HUES6 (cell line): ENCODE measurements around the gene PROSER3.

Experiments used
- H3K27ac ChIP-seq: 2 replicates; pipeline ENCODE4 v1.7.0; 2013; ENCODE audit warnings: low read depth, mild to moderate bottlenecking, low read length, inconsistent platforms
- H3K27me3 ChIP-seq: 2 replicates; pipeline ENCODE4 v1.6.1; 2013; ENCODE audit warnings: low read length; ENCODE audit not compliant: control insufficient read depth, insufficient read depth
- H3K36me3 ChIP-seq: 2 replicates; pipeline ENCODE4 v1.6.1; 2013; ENCODE audit warnings: low read length; ENCODE audit not compliant: control insufficient read depth, insufficient read depth
- H3K4me1 ChIP-seq: 2 replicates; pipeline ENCODE4 v1.6.1; 2013; ENCODE audit warnings: low read length; ENCODE audit not compliant: control insufficient read depth, insufficient read depth
- H3K4me3 ChIP-seq: 2 replicates; pipeline ENCODE4 v1.5.1; 2013; ENCODE audit warnings: low read depth, low read length
- H3K9ac ChIP-seq: one replicate; pipeline ENCODE4 v1.6.1; 2013; ENCODE audit warnings: mild to moderate bottlenecking, low read length
- H3K9me3 ChIP-seq: 2 replicates; pipeline ENCODE4 v1.6.1; 2013; ENCODE audit warnings: low read depth, low read length; ENCODE audit not compliant: control insufficient read depth, insufficient read depth

Gene PROSER3

DNA sequence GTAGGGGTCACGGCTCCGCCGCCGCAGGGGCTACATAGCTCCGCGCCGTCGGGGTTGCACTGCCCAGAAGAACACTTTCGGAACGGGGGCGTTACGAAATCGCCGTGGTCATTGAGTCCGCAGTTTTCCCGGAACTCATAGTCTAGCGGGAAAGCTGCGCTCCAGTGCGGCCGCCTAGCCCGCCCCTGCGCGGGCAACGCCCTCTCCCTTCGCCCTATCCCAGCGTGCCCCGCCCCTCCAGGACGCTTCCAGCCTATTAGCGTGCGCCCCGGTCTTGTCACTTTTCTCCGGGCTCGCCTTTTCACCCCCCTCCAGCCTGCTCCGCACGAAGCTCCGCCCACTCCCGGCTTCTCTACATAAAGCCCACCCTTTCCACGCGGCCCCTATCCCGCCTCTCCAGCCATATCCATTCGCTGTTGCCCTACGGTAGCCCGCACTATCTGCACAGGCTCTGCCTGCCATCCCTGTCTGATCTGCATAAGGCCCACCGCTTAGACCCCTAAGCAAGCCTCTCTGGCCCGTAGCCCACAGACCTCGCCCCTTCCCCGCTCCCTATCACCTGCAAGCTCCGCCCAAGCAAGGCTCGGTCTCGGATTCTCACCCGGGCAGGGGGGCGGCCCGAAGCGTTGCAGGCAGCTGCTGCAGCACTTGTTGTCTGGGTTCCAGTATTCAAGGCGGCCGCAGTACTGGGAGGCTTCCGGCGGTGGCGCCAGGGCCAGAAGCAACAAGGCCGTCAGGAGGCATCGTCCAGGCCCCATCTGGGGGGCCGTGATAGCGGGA lies 17.4 kb upstream of the PROSER3 start:
- no peaks in the 10 kb centered on the region for H3K9me3 ChIP-seq
- H3K4me3 ChIP-seq: peak overlapping the region; percentile 81
- H3K4me1 ChIP-seq: peaks cover 6% of the 10 kb centered on the region
- H3K9ac ChIP-seq: peak overlapping the region; percentile 61
- no peak overlapping the region; the same call in 1 of the 2 replicates for H3K27ac ChIP-seq
- H3K27me3 ChIP-seq: no peaks in the 10 kb centered on the region
- peaks cover 29% of the 10 kb centered on the region for H3K36me3 ChIP-seq

DNA sequence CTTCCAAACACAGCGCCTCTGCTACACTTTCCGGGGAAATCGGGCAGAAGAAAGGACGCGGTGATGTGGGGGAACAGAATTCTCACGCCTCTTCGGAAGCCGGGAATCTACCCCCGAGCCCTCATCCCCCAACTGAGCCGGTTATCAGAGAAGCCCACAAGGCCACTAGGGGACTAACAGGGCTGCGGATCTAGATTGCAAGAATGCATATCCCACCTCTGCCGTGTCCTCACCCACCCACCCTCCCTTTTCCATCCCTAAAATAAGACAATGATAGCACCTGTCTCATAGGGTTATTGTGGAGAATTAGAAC lies 16.8 kb upstream of the PROSER3 start:
- Histone ChIP-seq H3K27me3 (no peaks in the 10 kb centered on the region), H3K4me1 (peaks cover 7% of the 10 kb centered on the region), H3K9me3 (no peaks in the 10 kb centered on the region), H3K27ac (no peak overlapping the region; the same call in 1 of the 2 replicates), H3K4me3 (peak overlapping the region; percentile 81), H3K9ac (peak overlapping the region; percentile 61), H3K36me3 (peaks cover 27% of the 10 kb centered on the region)

DNA sequence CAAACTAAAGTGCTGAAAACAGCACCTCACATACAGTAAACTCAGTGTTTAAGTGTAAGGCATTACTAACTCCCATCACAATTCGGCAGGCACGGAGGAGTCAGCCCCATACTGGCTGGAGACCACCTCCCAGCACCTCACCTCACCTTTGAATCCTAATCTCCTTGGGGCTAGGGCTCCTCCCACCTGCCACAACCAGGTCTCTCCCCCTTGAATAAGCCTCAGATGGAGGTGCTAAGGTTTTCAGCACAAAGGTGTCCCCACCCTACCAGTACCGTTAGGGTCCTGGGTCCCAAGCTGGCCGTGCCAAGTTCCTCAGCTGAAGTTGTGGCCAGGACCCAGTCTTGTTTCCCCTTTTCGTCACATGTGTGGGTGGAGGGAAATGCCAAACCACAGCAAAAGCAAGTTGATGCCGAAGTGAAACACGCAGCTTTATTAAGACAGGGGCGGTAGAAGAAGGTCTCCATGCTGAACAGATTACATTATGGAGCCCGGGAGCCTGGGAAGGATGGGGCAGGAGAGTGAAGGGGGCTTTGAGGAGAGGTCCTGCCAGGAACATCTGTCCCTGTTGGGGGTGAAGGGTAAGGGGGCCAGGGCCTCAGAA lies 15.8 kb upstream of the PROSER3 start, which contains the start of gene IGFLR1:
TSS of gene IGFLR1 (minus strand) at position 332 of the 604 bp plus-strand sequence. CDS start 1,272 bp downstream, outside the sequence.
- Histone ChIP-seq H3K9me3 (no peaks in the 10 kb centered on the region), H3K27me3 (no peaks in the 10 kb centered on the region), H3K27ac (no peak within 1 kb of the TSS), H3K4me1 (peaks cover 11% of the 10 kb centered on the region), H3K9ac (no peak within 1 kb of the TSS), H3K4me3 (peak within 1 kb of the TSS; percentile 81), H3K36me3 (peaks cover 18% of the 10 kb centered on the region)

DNA sequence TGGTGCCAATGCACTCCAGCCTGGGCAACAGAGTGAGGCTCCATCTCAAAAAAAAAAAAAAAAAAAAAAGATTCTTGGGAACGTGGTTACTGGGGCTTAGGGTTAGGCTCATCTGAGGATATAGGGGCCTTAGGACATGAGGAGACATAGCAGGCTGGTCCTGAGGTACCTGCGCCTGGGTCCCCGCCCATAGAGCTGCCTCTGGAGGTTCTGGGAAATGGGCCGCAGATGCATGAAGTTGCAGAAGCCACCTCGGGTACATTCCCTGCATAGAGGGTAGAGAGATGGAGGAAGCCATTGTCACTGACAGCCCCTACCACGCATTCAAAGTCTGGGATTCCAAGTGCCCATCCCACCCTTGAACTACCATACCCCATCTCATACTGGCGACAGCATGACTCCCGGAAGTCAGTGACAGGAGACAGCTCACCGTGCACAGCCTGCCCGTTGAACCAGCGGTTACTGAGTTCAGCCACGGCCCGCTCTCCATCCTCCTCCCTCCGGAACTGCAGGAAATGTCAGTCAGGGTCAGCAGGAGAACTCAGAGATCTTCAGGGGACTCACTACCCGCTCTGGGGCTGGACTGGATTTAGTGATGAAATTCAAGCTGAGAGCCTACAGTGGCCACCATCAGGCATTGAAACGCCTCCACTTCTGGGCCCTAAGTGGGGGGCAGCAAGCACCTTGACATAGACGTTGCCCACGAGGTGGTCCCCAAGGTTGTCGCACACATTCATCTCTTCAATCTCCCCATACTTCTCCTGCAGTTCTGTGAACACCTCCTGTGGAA lies 14.1 kb upstream of the PROSER3 start:
- Histone ChIP-seq H3K27me3 (no peaks in the 10 kb centered on the region), H3K27ac (no peak overlapping the region), H3K4me3 (peak overlapping the region; percentile 93), H3K9ac (peak overlapping the region; percentile 4), H3K4me1 (peaks cover 11% of the 10 kb centered on the region), H3K36me3 (0 out of 2 replicates have a peak, but pooled peaks cover 3% of the 10 kb centered on the region), H3K9me3 (no peaks in the 10 kb centered on the region)

DNA sequence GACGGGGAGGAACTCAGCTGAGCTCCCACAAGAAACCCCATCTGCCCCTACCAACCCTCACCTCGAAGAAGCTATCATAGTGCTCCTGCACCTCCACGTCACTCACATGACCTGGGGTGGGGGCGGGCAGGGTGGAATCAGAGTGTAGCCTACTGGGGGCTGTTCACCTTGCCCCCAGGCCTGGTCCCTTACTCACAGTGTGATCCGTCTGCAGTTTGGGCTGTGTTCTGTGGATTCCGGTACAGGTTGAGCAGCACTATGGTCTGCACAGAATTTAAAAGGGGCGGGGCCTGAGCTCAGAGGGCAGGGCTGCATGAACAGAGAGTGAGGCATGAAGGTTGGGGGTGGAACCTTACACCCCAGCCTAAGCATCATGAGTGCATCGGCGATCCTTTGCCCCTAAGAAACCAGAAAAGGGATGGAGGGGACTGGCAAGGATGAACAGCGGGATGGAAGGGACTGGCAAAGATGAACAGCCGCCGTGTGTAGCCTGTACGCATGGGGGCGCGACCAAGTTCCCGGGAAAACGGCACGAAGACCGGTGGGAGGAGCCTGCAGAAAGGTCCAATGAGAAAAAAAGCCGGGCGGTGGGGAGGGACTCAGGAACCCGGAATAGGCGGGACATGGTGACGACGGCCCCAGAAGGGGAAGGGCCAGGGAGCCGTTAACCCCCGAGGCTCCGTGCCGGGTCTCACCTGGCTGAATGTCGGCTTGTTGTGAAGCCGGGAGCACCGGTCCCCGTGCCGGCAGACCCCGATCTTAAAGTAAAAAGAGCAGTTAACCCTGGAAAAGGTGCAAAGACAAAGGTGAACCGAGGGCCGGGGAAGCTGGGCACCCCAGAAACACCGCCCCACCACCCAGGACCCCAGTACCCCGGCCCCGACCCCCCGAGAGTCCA lies 13.3 kb upstream of the PROSER3 start:
- Histone ChIP-seq H3K9ac (peak overlapping the region; percentile 73), H3K36me3 (no peaks in the 10 kb centered on the region), H3K9me3 (no peaks in the 10 kb centered on the region), H3K27ac (peak overlapping the region; percentile 97), H3K4me1 (peaks cover 14% of the 10 kb centered on the region), H3K27me3 (no peaks in the 10 kb centered on the region), H3K4me3 (peak overlapping the region; percentile 93)

DNA sequence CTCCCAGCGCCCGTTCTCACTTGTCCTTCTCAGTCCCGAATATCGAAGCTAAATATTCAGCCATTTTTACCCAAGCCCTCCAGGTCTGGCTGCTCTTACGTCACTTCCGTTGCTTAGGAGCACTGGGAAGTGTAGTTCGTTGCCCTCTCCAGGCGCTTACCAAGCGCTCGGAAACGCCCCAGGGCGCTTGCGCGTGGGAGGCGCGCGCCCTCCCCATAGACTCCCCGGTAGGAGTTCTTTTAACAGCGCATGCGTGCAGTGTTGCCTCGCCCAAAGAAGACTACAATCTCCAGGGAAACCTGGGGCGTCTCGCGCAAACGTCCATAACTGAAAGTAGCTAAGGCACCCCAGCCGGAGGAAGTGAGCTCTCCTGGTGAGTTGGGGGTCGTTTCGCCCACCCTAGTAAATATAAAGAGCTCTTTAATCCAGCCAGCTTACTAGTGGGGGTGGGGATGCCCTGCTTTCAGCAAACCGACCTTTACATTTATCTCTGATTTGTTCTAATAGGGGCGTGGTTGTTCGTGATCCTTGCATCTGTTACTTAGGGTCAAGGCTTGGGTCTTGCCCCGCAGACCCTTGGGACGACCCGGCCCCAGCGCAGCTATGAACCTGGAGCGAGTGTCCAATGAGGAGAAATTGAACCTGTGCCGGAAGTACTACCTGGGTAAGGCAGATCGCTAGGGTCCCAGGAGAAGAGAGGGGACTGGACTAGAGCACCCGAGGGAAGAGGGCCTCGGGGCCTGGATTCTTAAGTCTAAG lies 12.5 kb upstream of the PROSER3 start, which contains the start of the genes PSENEN and U2AF1L4:
TSS of gene PSENEN (plus strand) at position 324 of the 759 bp plus-strand sequence. CDS start at position 604, 280 bp downstream.
TSS of gene U2AF1L4 (minus strand) at position 91 of the 759 bp plus-strand sequence. CDS start at position 64, 27 bp downstream.
- H3K9ac ChIP-seq: peak within 1 kb of the TSS; percentile 76
- H3K27ac ChIP-seq: peak within 1 kb of the TSS; percentile 97
- peaks cover 14% of the 10 kb centered on the region for H3K4me1 ChIP-seq
- no peaks in the 10 kb centered on the region for H3K36me3 ChIP-seq
- H3K9me3 ChIP-seq: no peaks in the 10 kb centered on the region
- peak within 1 kb of the TSS; percentile 93 for H3K4me3 ChIP-seq
- H3K27me3 ChIP-seq: no peaks in the 10 kb centered on the region

DNA sequence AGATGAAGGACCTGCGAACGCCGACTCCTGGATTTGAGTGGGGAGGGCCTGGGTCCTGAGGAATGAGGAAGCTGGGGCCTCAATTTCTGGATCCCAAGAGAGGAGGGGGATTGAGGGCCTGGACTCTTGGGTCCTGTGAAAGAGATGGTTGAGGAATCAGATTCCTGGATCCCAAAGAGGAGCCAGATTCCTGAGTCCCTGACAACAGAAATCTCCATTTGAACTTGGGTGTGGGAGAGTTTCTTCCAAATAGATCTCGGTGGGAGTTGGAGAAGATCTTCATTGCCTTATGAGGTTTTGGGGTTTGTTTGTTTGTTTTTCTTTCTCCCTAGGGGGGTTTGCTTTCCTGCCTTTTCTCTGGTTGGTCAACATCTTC lies 11.9 kb upstream of the PROSER3 start:
- Histone ChIP-seq H3K9ac (peak overlapping the region; percentile 76), H3K9me3 (no peaks in the 10 kb centered on the region), H3K36me3 (no peaks in the 10 kb centered on the region), H3K27ac (0 out of 2 replicates have a peak overlapping the region, but pooled peaks have one; percentile 2), H3K27me3 (no peaks in the 10 kb centered on the region), H3K4me1 (peaks cover 14% of the 10 kb centered on the region), H3K4me3 (peak overlapping the region; percentile 93)

DNA sequence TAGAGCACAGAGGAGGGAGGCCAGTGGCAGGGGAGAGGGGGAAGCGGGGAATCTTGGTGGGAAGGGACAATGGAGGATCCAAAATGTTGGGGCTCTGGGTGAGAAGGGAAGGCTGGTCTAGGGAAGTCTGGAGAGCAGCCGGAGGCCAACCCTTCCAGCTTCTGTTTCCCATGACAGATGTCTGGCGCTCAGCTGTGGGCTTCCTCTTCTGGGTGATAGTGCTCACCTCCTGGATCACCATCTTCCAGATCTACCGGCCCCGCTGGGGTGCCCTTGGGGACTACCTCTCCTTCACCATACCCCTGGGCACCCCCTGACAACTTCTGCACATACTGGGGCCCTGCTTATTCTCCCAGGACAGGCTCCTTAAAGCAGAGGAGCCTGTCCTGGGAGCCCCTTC lies 11.4 kb upstream of the PROSER3 start:
- H3K4me3 ChIP-seq: peak overlapping the region; percentile 93
- H3K4me1 ChIP-seq: peaks cover 14% of the 10 kb centered on the region
- H3K9ac ChIP-seq: peak overlapping the region; percentile 76
- no peak overlapping the region for H3K27ac ChIP-seq
- no peaks in the 10 kb centered on the region for H3K9me3 ChIP-seq
- H3K36me3 ChIP-seq: no peaks in the 10 kb centered on the region
- H3K27me3 ChIP-seq: no peaks in the 10 kb centered on the region

DNA sequence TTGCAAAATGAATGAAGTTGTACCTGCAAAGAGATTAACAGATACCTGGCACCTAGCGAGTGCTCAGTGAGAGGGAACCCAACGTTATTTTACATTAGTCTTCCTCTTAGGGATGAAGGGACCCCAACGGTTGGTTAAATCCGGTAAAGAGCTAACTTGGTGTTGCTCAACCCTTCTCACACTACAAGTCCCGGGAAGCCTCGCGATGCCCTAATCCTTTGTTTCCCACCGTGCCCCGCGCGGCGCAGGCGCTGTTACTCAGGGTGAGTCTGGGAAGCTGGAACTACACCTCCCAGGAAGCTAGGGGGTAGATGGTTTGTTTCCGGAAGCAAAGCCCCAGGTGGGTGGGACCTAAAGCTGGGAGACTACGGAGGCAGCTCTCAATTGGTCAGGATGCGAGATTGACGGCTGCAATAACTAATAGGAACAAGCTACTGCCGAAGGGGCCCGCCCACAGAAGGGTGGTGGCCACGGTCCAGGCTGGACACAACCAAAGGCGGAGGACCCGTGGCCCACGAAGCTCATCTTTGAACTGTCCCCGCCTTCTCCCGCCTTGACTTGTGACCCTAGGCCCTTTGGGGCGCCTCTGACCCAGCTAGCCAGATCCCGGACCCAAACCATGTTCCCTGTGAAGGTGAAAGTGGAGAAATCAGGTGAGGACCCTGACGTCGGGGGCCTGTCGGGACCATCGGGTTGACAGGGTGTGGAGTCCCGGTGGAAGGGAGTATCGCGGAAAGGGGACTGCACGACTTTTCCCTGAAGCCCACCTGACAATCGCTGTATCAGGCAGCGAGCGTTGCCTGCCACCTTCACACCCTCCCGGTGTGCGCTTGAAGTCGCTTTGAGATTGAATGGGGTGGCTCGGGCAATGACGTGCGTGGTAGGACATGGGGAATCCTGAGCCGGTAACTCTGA lies 9.6 kb upstream of the PROSER3 start, which contains the start of gene LIN37:
TSS of gene LIN37 (plus strand) at position 471 of the 915 bp plus-strand sequence. CDS start at position 620, 149 bp downstream.
- H3K4me3 ChIP-seq: peak within 1 kb of the TSS; percentile 88
- H3K27ac ChIP-seq: no peak within 1 kb of the TSS
- H3K27me3 ChIP-seq: no peaks in the 10 kb centered on the region
- H3K4me1 ChIP-seq: peaks cover 14% of the 10 kb centered on the region
- no peaks in the 10 kb centered on the region for H3K9me3 ChIP-seq
- peak within 1 kb of the TSS; percentile 66 for H3K9ac ChIP-seq
- H3K36me3 ChIP-seq: 0 out of 2 replicates have a peak, but pooled peaks cover 8% of the 10 kb centered on the region
